H9 (cell line): ENCODE results near the gene SMAD3. TPM values are rescaled to one million over a fixed set of nuclear protein-coding genes. Genes with fewer than 3 reads are reported as not detected.

ENCODE experiments used
- DNase-seq: peaks from one replicate; pipeline ENCODE4 v3.0.0-alpha.2; 2017
- H2AFZ ChIP-seq: one replicate; pipeline ENCODE4 v1.6.1; 2013; ENCODE audit warnings: mild to moderate bottlenecking, low read length, control low read depth, moderate library complexity
- H2AK5ac ChIP-seq: 2 replicates; pipeline ENCODE4 v1.6.1; 2013; ENCODE audit warnings: low read length, control low read depth, mixed read lengths; ENCODE audit not compliant: insufficient read length
- H2BK120ac ChIP-seq: one replicate; pipeline ENCODE4 v1.6.1; 2013; ENCODE audit warnings: low read depth, mild to moderate bottlenecking, low read length, control low read depth, inconsistent platforms; ENCODE audit not compliant: poor library complexity, severe bottlenecking
- H2BK12ac ChIP-seq: 2 replicates; pipeline ENCODE4 v1.6.1; 2013; ENCODE audit warnings: low read length, control low read depth, mixed read lengths, low read depth; ENCODE audit not compliant: insufficient read length
- H2BK15ac ChIP-seq: 2 replicates; pipeline ENCODE4 v1.6.1; 2013; ENCODE audit warnings: low read depth, low read length, control low read depth
- H2BK20ac ChIP-seq: one replicate; pipeline ENCODE4 v1.6.1; 2013; ENCODE audit warnings: low read depth, mild to moderate bottlenecking, low read length, control low read depth, inconsistent platforms; ENCODE audit not compliant: poor library complexity, severe bottlenecking
- H2BK5ac ChIP-seq: 2 replicates; pipeline ENCODE4 v1.6.1; 2013; ENCODE audit warnings: low read length, control low read depth, mixed read lengths; ENCODE audit not compliant: insufficient read length
- H3K14ac ChIP-seq: 2 replicates; pipeline ENCODE4 v1.6.1; 2013; ENCODE audit warnings: low read length, control low read depth; ENCODE audit not compliant: insufficient read depth
- H3K18ac ChIP-seq: 2 replicates; pipeline ENCODE4 v1.6.1; 2013; ENCODE audit warnings: low read depth, mild to moderate bottlenecking, mixed read lengths, low read length, control low read depth; ENCODE audit not compliant: insufficient read length
- H3K23ac ChIP-seq: 2 replicates; pipeline ENCODE4 v1.6.1; 2013; ENCODE audit warnings: low read length, control low read depth, mixed read lengths, low read depth; ENCODE audit not compliant: insufficient read length
- H3K23me2 ChIP-seq: 2 replicates; pipeline ENCODE4 v1.6.1; 2013; ENCODE audit warnings: low read depth, mild to moderate bottlenecking, mixed read lengths, low read length, control low read depth; ENCODE audit not compliant: insufficient read length, poor library complexity, severe bottlenecking
- H3K27ac ChIP-seq: 2 replicates; pipeline ENCODE4 v1.5.1; 2013; ENCODE audit warnings: low read length, control low read depth, mixed read lengths, low read depth; ENCODE audit not compliant: insufficient read length
- H3K27me3 ChIP-seq: 2 replicates; pipeline ENCODE4 v1.6.1; 2013; ENCODE audit warnings: low read length, control low read depth, inconsistent platforms; ENCODE audit not compliant: insufficient read depth
- H3K4ac ChIP-seq: 2 replicates; pipeline ENCODE4 v1.6.1; 2013; ENCODE audit warnings: low read depth, mild to moderate bottlenecking, control low read depth, inconsistent platforms, low read length, moderate library complexity
- H3K4me1 ChIP-seq: 2 replicates; pipeline ENCODE4 v1.6.1; 2013; ENCODE audit warnings: low read length, control low read depth, inconsistent platforms; ENCODE audit not compliant: insufficient read depth
- H3K4me2 ChIP-seq: 2 replicates; pipeline ENCODE4 v1.6.1; 2013; ENCODE audit warnings: low read length, control low read depth, mixed read lengths; ENCODE audit not compliant: insufficient read length, insufficient read depth
- H3K56ac ChIP-seq: 2 replicates; pipeline ENCODE4 v1.6.1; 2013; ENCODE audit warnings: low read depth, mild to moderate bottlenecking, mixed read lengths, low read length, control low read depth; ENCODE audit not compliant: insufficient read length
- H3K79me1 ChIP-seq: 2 replicates; pipeline ENCODE4 v1.6.1; 2013; ENCODE audit warnings: low read depth, mild to moderate bottlenecking, moderate library complexity, low read length, control low read depth, inconsistent platforms; ENCODE audit not compliant: insufficient read depth, poor library complexity, severe bottlenecking
- H3K79me2 ChIP-seq: 2 replicates; pipeline ENCODE4 v1.6.1; 2013; ENCODE audit warnings: low read length, control low read depth, inconsistent platforms; ENCODE audit not compliant: insufficient read depth
- H3K9ac ChIP-seq: 2 replicates; pipeline ENCODE4 v1.6.1; 2013; ENCODE audit warnings: low read length, control low read depth, mixed read lengths; ENCODE audit not compliant: insufficient read length; ENCODE audit errors: extremely low read depth
- H3K9me3 ChIP-seq: one replicate; pipeline ENCODE4 v1.6.1; 2013; ENCODE audit warnings: low read depth, low read length, inconsistent platforms; ENCODE audit not compliant: control insufficient read depth
- H3T11ph ChIP-seq: one replicate; pipeline ENCODE4 v1.6.1; 2013; ENCODE audit warnings: mild to moderate bottlenecking, low read length, control low read depth, inconsistent platforms
- H4K20me1 ChIP-seq: one replicate; pipeline ENCODE4 v1.6.1; 2013; ENCODE audit not compliant: control insufficient read depth, insufficient read length, insufficient read depth
- H4K5ac ChIP-seq: 2 replicates; pipeline ENCODE4 v1.6.1; 2013; ENCODE audit warnings: low read depth, mild to moderate bottlenecking, mixed read lengths, low read length, control low read depth; ENCODE audit not compliant: insufficient read length
- H4K8ac ChIP-seq: replicated peaks from 2 replicates; pipeline ENCODE4 v1.6.1; 2013; ENCODE audit warnings: low read length, control low read depth, mixed read lengths, low read depth; ENCODE audit not compliant: insufficient read length
- H4K91ac ChIP-seq: 2 replicates; pipeline ENCODE4 v1.6.1; 2013; ENCODE audit warnings: low read depth, mild to moderate bottlenecking, moderate library complexity, mixed read lengths, low read length, control low read depth; ENCODE audit not compliant: insufficient read length
- H3K27ac Mint-ChIP-seq, 3 experiments: 2 replicates in 2 of 3; 3 replicates in 1 of 3; pipeline ENCODE4 v1.8.0; 2020 to 2021; ENCODE audit warnings: mixed read lengths in 3 of 3, mild to moderate bottlenecking in 1 of 3, moderate library complexity in 1 of 3
- H3K27me3 Mint-ChIP-seq: 2 replicates; pipeline ENCODE4 v1.8.0; 2021; ENCODE audit warnings: low read depth, mild to moderate bottlenecking, moderate library complexity, mixed read lengths
- H3K36me3 Mint-ChIP-seq, 3 experiments: 2 replicates in 2 of 3; 3 replicates in 1 of 3; pipeline ENCODE4 v1.8.0; 2020 to 2021; ENCODE audit warnings: low read depth in 3 of 3, mixed read lengths in 3 of 3; ENCODE audit not compliant: insufficient read depth in 1 of 3
- H3K4me1 Mint-ChIP-seq, 2 experiments: 2 replicates each; pipeline ENCODE4 v1.8.0; 2020; ENCODE audit warnings: mixed read lengths in 2 of 2
- H3K4me3 Mint-ChIP-seq, 2 experiments: 2 replicates in 1 of 2; 3 replicates in 1 of 2; pipeline ENCODE4 v1.8.0; 2020 to 2021; ENCODE audit warnings: mild to moderate bottlenecking in 2 of 2, mixed read lengths in 2 of 2, moderate library complexity in 1 of 2
- H3K9me3 Mint-ChIP-seq, 2 experiments: 2 replicates in 1 of 2; 3 replicates in 1 of 2; pipeline ENCODE4 v1.8.0; 2020; ENCODE audit warnings: mild to moderate bottlenecking in 2 of 2, mixed read lengths in 2 of 2, moderate library complexity in 1 of 2
- WGBS: extraction: QIAGEN DNeasy Blood & Tissue Kit; methylation state at CpG from one replicate; pipeline ENCODE4 v1.1.7; 2013; ENCODE audit warnings: missing lambda C conversion rate, low lambda C conversion rate, mixed read lengths; ENCODE audit not compliant: insufficient read length; ENCODE audit errors: extremely low coverage; 5-methylcytosine and 5-hydroxymethylcytosine counted together
- total RNA-seq: library from RNA; stranded (reverse); gene quantifications from 2 replicates; pipeline ENCODE4 v1.2.1, GENCODE V29; 2021
- TF ChIP-seq, protein P1 (sequence below): fragments of 200-600 bp; sonication (generic); conservative IDR thresholded peaks from 3 replicates; pipeline ENCODE4 v1.8.0; 2021; ENCODE audit warnings: antibody characterized with exemption, mild to moderate bottlenecking

Gene SMAD3
- total RNA-seq, 1 experiment from 2014 or later = 26.7 TPM

DNA sequence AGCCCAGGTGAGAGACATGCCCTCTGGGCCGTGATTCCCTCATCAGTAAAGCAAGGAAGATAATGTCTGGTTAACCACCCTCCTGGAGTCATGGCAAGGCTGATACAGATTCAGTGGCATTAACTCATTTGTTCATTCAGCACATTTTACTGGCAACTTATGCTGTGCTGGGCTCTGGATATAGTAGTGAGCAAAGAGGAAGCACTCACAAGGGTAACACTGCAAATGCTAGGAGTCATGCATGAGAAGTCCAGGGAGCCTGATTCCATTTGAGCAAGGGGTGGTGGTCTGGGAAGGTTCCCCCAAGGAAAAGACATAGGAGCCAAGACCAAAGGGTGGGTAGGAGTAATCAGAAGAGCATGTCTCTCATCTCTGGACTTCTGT lies 50.2 kb downstream of the SMAD3 start:
- H4K91ac ChIP-seq = no peak overlapping the region
- Mint-ChIP-seq H3K27ac (no peak overlapping the region), H3K36me3 (peaks cover 6 to 12% (median 11%) of the 10 kb centered on the region in 3 experiments), H3K9me3 (peaks cover 11 to 12% of the 10 kb centered on the region in 2 experiments), H3K4me1 (peaks cover 7 to 18% of the 10 kb centered on the region in 2 experiments; a peak in 3 of 4 replicates), H3K27me3 (no peaks in the 10 kb centered on the region), H3K4me3 (no peak overlapping the region)
- H3T11ph ChIP-seq = no peak overlapping the region
- H2BK20ac ChIP-seq = no peak overlapping the region
- no peak overlapping the region for H3K4ac ChIP-seq
- H3K18ac ChIP-seq = no peak overlapping the region
- TF ChIP-seq, protein P1, sequence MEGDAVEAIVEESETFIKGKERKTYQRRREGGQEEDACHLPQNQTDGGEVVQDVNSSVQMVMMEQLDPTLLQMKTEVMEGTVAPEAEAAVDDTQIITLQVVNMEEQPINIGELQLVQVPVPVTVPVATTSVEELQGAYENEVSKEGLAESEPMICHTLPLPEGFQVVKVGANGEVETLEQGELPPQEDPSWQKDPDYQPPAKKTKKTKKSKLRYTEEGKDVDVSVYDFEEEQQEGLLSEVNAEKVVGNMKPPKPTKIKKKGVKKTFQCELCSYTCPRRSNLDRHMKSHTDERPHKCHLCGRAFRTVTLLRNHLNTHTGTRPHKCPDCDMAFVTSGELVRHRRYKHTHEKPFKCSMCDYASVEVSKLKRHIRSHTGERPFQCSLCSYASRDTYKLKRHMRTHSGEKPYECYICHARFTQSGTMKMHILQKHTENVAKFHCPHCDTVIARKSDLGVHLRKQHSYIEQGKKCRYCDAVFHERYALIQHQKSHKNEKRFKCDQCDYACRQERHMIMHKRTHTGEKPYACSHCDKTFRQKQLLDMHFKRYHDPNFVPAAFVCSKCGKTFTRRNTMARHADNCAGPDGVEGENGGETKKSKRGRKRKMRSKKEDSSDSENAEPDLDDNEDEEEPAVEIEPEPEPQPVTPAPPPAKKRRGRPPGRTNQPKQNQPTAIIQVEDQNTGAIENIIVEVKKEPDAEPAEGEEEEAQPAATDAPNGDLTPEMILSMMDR = no peak
- H3K9me3 ChIP-seq = no peaks in the 10 kb centered on the region
- H3K79me2 ChIP-seq = no peaks in the 10 kb centered on the region
- H3K27me3 ChIP-seq = no peaks in the 10 kb centered on the region
- WGBS = no CpG with 5 or more reads among the region's 1 CpG
- H3K27ac ChIP-seq = no peak overlapping the region
- no peak overlapping the region for H3K56ac ChIP-seq
- no peak overlapping the region for H2AFZ ChIP-seq
- H2AK5ac ChIP-seq = no peak overlapping the region
- DNase-seq = no peak
- no peak overlapping the region for H2BK12ac ChIP-seq
- no peak overlapping the region for H2BK120ac ChIP-seq
- H4K8ac ChIP-seq = no peak overlapping the region
- H4K20me1 ChIP-seq = no peaks in the 10 kb centered on the region
- H3K4me1 ChIP-seq = no peaks in the 10 kb centered on the region
- H3K9ac ChIP-seq = no peak overlapping the region
- H3K4me2 ChIP-seq = no peak overlapping the region
- H3K23me2 ChIP-seq = no peaks in the 10 kb centered on the region
- no peak overlapping the region for H2BK15ac ChIP-seq
- no peak overlapping the region for H3K14ac ChIP-seq
- no peak overlapping the region for H2BK5ac ChIP-seq
- H3K79me1 ChIP-seq = no peaks in the 10 kb centered on the region
- no peak overlapping the region for H3K23ac ChIP-seq
- no peak overlapping the region for H4K5ac ChIP-seq
